Testis (tissue), 2 donors: ENCODE measurements around the gene TMEM100.

Experiments used
- CTCF ChIP-seq, 3 experiments: fragments of 450-650 bp in 2 of 3; fragments of 200-600 bp in 1 of 3; sonication (generic) in 1 of 3; IDR thresholded peaks; one replicate each; pipeline ENCODE4 v1.5.1; 2016 to 2019; ENCODE audit warnings: antibody characterized with exemption in 3 of 3, mild to moderate bottlenecking in 2 of 3, moderate library complexity in 1 of 3
- POLR2A ChIP-seq: fragments of 450-650 bp; IDR thresholded peaks from one replicate; pipeline ENCODE4 v1.6.1; 2017; ENCODE audit warnings: antibody characterized with exemption, mild to moderate bottlenecking, moderate library complexity

GRCh38 chr17:55770196-55770870, 47.7 kb upstream of the TMEM100 start:
- TF ChIP-seq CTCF (IDR thresholded peaks at IDR 0.05) (peak; percentile 40 to 62 (median 46)), POLR2A (no peak)
